Natural killer cell (primary cell): Measurements from ENCODE around the gene MGLL. TPM values are rescaled to one million over a fixed set of nuclear protein-coding genes. Genes with fewer than 3 reads are reported as not detected.

Experiments
- ATAC-seq, 3 donors: fragments of 150-1000 bp in 2 of 3; fragments of 200-7000 bp in 1 of 3; cut with Tn5 transposase; 1 replicate in 1 of 3; 2 replicates in 2 of 3; pipeline ENCODE4 v1.10.0; 2021; ENCODE audit warnings: mild to moderate bottlenecking in 2 of 3, moderate library complexity in 2 of 3
- DNase-seq, 2 donors: peaks; one replicate each; pipeline versions ENCODE4 v3.0.0 to v3.0.0-alpha.2; 2013 to 2021; ENCODE audit warnings: mixed read lengths in 1 of 2
- H3K27ac ChIP-seq: one replicate; pipeline ENCODE4 v1.5.1; 2013; ENCODE audit warnings: mild to moderate bottlenecking, low read length
- H3K27me3 ChIP-seq: one replicate; pipeline ENCODE4 v1.6.1; 2013; ENCODE audit warnings: low read length; ENCODE audit not compliant: control insufficient read depth, insufficient read depth
- H3K36me3 ChIP-seq: one replicate; pipeline ENCODE4 v1.6.1; 2013; ENCODE audit warnings: low read length; ENCODE audit not compliant: control insufficient read depth, insufficient read depth
- H3K4me1 ChIP-seq: one replicate; pipeline ENCODE4 v1.6.1; 2013; ENCODE audit warnings: low read length; ENCODE audit not compliant: control insufficient read depth, insufficient read depth
- H3K4me3 ChIP-seq: one replicate; pipeline ENCODE4 v1.5.1; 2013; ENCODE audit warnings: low read length
- H3K9me3 ChIP-seq: one replicate; pipeline ENCODE4 v1.6.1; 2013; ENCODE audit warnings: low read length; ENCODE audit not compliant: control insufficient read depth, insufficient read depth
- H3K27ac Mint-ChIP-seq, 2 donors: one replicate each; pipeline ENCODE4 v1.8.0; 2022; ENCODE audit warnings: mild to moderate bottlenecking in 2 of 2, mixed read lengths in 2 of 2, moderate library complexity in 1 of 2
- H3K27me3 Mint-ChIP-seq, 2 donors: one replicate each; pipeline ENCODE4 v1.8.0; 2022; ENCODE audit warnings: low read depth in 2 of 2, mixed read lengths in 2 of 2
- H3K36me3 Mint-ChIP-seq: one replicate; pipeline ENCODE4 v1.8.0; 2022; ENCODE audit warnings: mixed read lengths
- H3K4me1 Mint-ChIP-seq, 2 donors: one replicate each; pipeline ENCODE4 v1.8.0; 2022; ENCODE audit warnings: mixed read lengths in 2 of 2
- H3K4me3 Mint-ChIP-seq: one replicate; pipeline ENCODE4 v1.8.0; 2022; ENCODE audit warnings: mild to moderate bottlenecking, moderate library complexity, mixed read lengths
- H3K9me3 Mint-ChIP-seq, 2 donors: one replicate each; pipeline ENCODE4 v1.8.0; 2022; ENCODE audit warnings: mixed read lengths in 2 of 2
- WGBS: methylation state at CpG from one replicate; pipeline ENCODE4 v1.1.7; 2013; ENCODE audit warnings: missing lambda C conversion rate; ENCODE audit not compliant: insufficient coverage; 5-methylcytosine and 5-hydroxymethylcytosine counted together
- intact Hi-C: fragments of 100-400 bp; cut with micrococcal nuclease; formaldehyde crosslinking; loops from one replicate; pipeline ENCODE4 v1.14.2; 2022
- total RNA-seq, 4 donors: library from RNA; stranded (reverse); fragments of 120-200 nt in 1 of 4; gene quantifications; one replicate each; pipeline versions ENCODE4 v1.2.3 to v1.2.4, GENCODE V29; 2013 to 2022
- TF ChIP-seq, protein P1 (sequence below): fragments of 200-600 bp; IDR thresholded peaks from one replicate; pipeline ENCODE4 v1.8.0; 2022; ENCODE audit warnings: antibody characterized with exemption

The MGLL gene
- total RNA-seq, 3 donors from 2014 or later (not counting 1 experiment from before 2014, with no cell fraction given): 2.7 to 4.6 (median 3.0) TPM

DNA sequence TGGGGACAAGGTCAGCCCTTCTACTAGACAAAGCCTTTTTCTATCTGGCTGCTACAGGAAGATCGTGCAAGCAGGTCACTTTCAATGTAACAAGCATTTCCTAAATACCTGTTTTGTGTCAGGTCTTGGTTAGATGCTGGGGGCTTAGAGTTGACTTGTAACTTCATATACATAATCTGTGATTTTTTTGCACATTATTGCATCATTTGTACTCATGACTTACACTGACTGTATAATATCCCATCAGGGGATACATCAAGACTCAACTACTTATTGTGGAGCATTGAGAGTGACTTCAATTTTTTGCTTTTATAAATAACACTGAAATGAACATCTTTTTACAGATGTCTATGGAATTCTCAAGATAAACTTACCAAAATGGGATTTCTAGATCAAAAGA is 80.6 kb downstream of the MGLL start:
- ATAC-seq (no peak), DNase-seq (no peak)
- peaks cover 0 to 5% of the 10 kb centered on the region in 2 donors for H3K4me1 Mint-ChIP-seq
- no peaks in the 10 kb centered on the region for H3K27me3 ChIP-seq
- no peaks in the 10 kb centered on the region for H3K36me3 Mint-ChIP-seq
- no peak overlapping the region for H3K27ac Mint-ChIP-seq
- H3K9me3 ChIP-seq: no peaks in the 10 kb centered on the region
- no peak overlapping the region for H3K4me3 Mint-ChIP-seq
- no peak overlapping the region for H3K27ac ChIP-seq
- peaks cover 6% of the 10 kb centered on the region for H3K4me1 ChIP-seq
- WGBS: no CpG with 5 or more reads among the region's 1 CpG
- no peaks in the 10 kb centered on the region for H3K9me3 Mint-ChIP-seq
- TF ChIP-seq, protein P1, sequence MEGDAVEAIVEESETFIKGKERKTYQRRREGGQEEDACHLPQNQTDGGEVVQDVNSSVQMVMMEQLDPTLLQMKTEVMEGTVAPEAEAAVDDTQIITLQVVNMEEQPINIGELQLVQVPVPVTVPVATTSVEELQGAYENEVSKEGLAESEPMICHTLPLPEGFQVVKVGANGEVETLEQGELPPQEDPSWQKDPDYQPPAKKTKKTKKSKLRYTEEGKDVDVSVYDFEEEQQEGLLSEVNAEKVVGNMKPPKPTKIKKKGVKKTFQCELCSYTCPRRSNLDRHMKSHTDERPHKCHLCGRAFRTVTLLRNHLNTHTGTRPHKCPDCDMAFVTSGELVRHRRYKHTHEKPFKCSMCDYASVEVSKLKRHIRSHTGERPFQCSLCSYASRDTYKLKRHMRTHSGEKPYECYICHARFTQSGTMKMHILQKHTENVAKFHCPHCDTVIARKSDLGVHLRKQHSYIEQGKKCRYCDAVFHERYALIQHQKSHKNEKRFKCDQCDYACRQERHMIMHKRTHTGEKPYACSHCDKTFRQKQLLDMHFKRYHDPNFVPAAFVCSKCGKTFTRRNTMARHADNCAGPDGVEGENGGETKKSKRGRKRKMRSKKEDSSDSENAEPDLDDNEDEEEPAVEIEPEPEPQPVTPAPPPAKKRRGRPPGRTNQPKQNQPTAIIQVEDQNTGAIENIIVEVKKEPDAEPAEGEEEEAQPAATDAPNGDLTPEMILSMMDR: no peak
- no peaks in the 10 kb centered on the region for H3K36me3 ChIP-seq
- H3K4me3 ChIP-seq: no peak overlapping the region
- peaks cover 0 to 8% of the 10 kb centered on the region in 2 donors for H3K27me3 Mint-ChIP-seq
- intact Hi-C loops: no loop called here

DNA sequence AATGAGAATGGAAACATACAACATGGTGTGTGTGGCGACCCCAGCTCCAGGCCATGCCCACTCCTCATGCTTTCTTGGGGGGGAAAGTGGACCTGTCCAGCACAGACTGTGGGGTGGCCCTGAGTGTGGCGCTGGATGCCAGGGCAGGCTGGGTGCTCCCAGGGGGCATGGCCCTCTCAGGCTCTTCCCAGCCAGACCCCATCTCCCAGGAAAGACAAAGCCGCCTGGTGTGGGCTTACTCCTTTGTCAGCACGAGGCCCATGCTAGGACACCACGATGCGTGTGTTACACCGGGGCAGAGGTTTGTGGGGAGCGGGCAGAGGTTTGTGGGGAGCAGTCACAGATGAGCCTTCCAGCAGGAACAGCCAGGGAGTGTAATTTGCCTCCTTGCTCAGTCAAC is 81.1 kb downstream of the MGLL start:
- Mint-ChIP-seq H3K36me3 (no peaks in the 10 kb centered on the region), H3K4me1 (peaks cover 0 to under 1% of the 10 kb centered on the region in 2 donors), H3K4me3 (no peak overlapping the region), H3K27ac (no peak overlapping the region), H3K9me3 (no peaks in the 10 kb centered on the region), H3K27me3 (peaks cover 0 to 8% of the 10 kb centered on the region in 2 donors)
- DNase-seq (no peak), ATAC-seq (no peak)
- 90% methylated on average over 8 of the region's 8 CpGs for WGBS
- H3K4me3 ChIP-seq: no peak overlapping the region
- no peaks in the 10 kb centered on the region for H3K27me3 ChIP-seq
- no peak overlapping the region for H3K27ac ChIP-seq
- TF ChIP-seq, protein P1: no peak
- no peaks in the 10 kb centered on the region for H3K36me3 ChIP-seq
- intact Hi-C loops: no loop called here
- peaks cover 10% of the 10 kb centered on the region for H3K4me1 ChIP-seq
- no peaks in the 10 kb centered on the region for H3K9me3 ChIP-seq

DNA sequence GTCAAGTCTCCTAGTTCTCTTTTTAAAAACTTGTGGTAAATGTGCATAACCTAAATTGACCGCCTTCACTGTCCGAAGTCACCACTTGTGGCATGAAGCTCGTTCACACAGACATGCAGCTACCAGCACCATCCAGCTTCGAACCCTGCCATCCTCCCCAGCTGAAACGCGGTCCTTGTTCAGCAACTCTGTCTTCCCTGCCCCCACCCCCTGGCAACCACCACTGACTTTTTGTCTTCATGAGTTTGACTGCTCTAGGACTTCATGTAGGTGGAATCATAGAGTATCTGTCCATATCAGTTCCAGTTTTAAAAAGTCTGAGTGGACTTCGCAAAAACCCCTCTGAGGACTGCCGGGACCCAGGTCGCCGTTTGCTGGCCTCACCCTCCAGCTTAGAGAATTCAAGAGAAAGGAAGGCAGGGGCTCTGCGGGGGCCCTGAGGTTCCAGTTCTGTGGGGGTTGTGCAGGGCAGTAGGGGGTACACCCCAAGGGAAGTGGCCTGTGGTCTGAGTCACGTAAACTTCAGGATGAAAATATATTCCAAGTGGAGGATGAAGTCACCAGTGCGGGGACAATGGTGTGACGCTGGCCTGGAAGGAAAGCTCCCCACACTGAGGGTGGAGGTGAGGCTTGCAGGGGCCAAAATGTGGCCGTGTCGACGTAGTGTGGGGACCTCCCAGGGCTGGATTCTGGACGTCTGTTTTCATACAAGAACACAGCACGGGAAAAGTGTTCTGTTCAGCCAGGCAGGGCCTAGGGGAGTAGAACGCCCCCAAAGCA is 82.0 kb downstream of the MGLL start:
- Mint-ChIP-seq H3K27me3 (peaks cover 0 to 16% of the 10 kb centered on the region in 2 donors), H3K4me3 (no peak overlapping the region), H3K36me3 (no peaks in the 10 kb centered on the region), H3K27ac (no peak overlapping the region), H3K9me3 (no peaks in the 10 kb centered on the region), H3K4me1 (no peaks in the 10 kb centered on the region)
- no peak for ATAC-seq
- H3K27ac ChIP-seq: no peak overlapping the region
- H3K9me3 ChIP-seq: no peaks in the 10 kb centered on the region
- DNase-seq: no peak
- H3K4me3 ChIP-seq: no peak overlapping the region
- H3K36me3 ChIP-seq: no peaks in the 10 kb centered on the region
- WGBS: 83% methylated on average over 20 of the region's 20 CpGs
- H3K27me3 ChIP-seq: no peaks in the 10 kb centered on the region
- H3K4me1 ChIP-seq: peaks cover 14% of the 10 kb centered on the region
- TF ChIP-seq, protein P1: no peak
- intact Hi-C loops: no loop called here
